Activated B cell treated with CpG ODN at 0.5 μM for 24 hours (primary cell): ENCODE results near the gene FAM50A. TPM values are rescaled to one million over a fixed set of nuclear protein-coding genes. Genes with fewer than 3 reads are reported as not detected.

ENCODE experiments used
- ATAC-seq: fragments of 200-7000 bp; cut with Tn5 transposase; one replicate; pipeline ENCODE4 v1.10.0; 2021; ENCODE audit warnings: low read depth, mild to moderate bottlenecking, moderate library complexity
- CTCF ChIA-PET: fragments of 350-600 bp; sonication (Branson Sonifier 250); formaldehyde crosslinking; loops from one replicate; lab custom pipeline; 2021; ENCODE audit warnings: antibody characterized with exemption; lab: Charles Lee
- POLR2A ChIA-PET: fragments of 350-600 bp; sonication (Branson Sonifier 250); formaldehyde crosslinking; loops from one replicate; lab custom pipeline; 2021; ENCODE audit warnings: antibody characterized with exemption; lab: Charles Lee
- DNase-seq: peaks from one replicate; pipeline ENCODE4 v3.0.0; 2022
- H3K27ac Mint-ChIP-seq: one replicate; pipeline ENCODE4 v1.8.0; 2020; ENCODE audit warnings: mixed read lengths
- H3K27me3 Mint-ChIP-seq: one replicate; pipeline ENCODE4 v1.8.0; 2021; ENCODE audit warnings: mixed read lengths
- H3K36me3 Mint-ChIP-seq: one replicate; pipeline ENCODE4 v1.8.0; 2021; ENCODE audit warnings: low read depth, mixed read lengths
- H3K4me1 Mint-ChIP-seq: one replicate; pipeline ENCODE4 v1.8.0; 2021; ENCODE audit warnings: mixed read lengths
- H3K4me3 Mint-ChIP-seq: one replicate; pipeline ENCODE4 v1.8.0; 2020; ENCODE audit warnings: mild to moderate bottlenecking, mixed read lengths
- H3K9me3 Mint-ChIP-seq: one replicate; pipeline ENCODE4 v1.8.0; 2020; ENCODE audit warnings: mixed read lengths
- CTCF ChIP-seq: fragments of 200-600 bp; IDR thresholded peaks from one replicate; pipeline ENCODE4 v1.8.0; 2022; ENCODE audit warnings: antibody characterized with exemption, mild to moderate bottlenecking
- intact Hi-C: fragments of 100-400 bp; cut with micrococcal nuclease; formaldehyde crosslinking; loops from one replicate; pipeline ENCODE4 v1.15.1; 2024
- total RNA-seq: library from RNA; stranded (reverse); gene quantifications from 2 replicates; pipeline ENCODE4 v1.2.3, GENCODE V29; 2022

The FAM50A gene
- total RNA-seq, 1 donor from 2014 or later = 52.5 TPM

GRCh38 chrX:154430916-154431315 lies 13.0 kb upstream of the FAM50A start:
- H3K27ac Mint-ChIP-seq = no peak overlapping the region
- no peak overlapping the region for H3K4me3 Mint-ChIP-seq
- TF ChIP-seq CTCF = no peak
- no peaks in the 10 kb centered on the region for H3K9me3 Mint-ChIP-seq
- no peaks in the 10 kb centered on the region for H3K27me3 Mint-ChIP-seq
- ATAC-seq (no peak), DNase-seq (no peak)
- ChIA-PET POLR2A (interaction anchor here (0.6 kb wide), 2 partner anchors 321 to 559 kb away, joined by 3 read pairs; no protein-coding TSS in a partner anchor), CTCF (no interaction called here)
- intact Hi-C loops = no loop called here
- H3K36me3 Mint-ChIP-seq = peaks cover 26% of the 10 kb centered on the region
- H3K4me1 Mint-ChIP-seq = peaks cover 24% of the 10 kb centered on the region

- peaks cover 28% of the 10 kb centered on the region for H3K36me3 Mint-ChIP-seq
- POLR2A ChIA-PET = no interaction called here
- no peak for DNase-seq
- peaks cover 29% of the 10 kb centered on the region for H3K4me1 Mint-ChIP-seq
- intact Hi-C loops = no loop called here
- CTCF ChIA-PET = no interaction called here
- peak overlapping the region; percentile 4 for H3K4me3 Mint-ChIP-seq
- no peaks in the 10 kb centered on the region for H3K27me3 Mint-ChIP-seq
- ATAC-seq = no peak
- TF ChIP-seq CTCF = no peak
- H3K9me3 Mint-ChIP-seq = no peaks in the 10 kb centered on the region
- no peak overlapping the region for H3K27ac Mint-ChIP-seq
These were observed 12.6 kb upstream of the FAM50A start for GRCh38 chrX:154431341-154431740.

- Mint-ChIP-seq H3K27ac (no peak overlapping the region), H3K9me3 (no peaks in the 10 kb centered on the region), H3K4me1 (peaks cover 30% of the 10 kb centered on the region), H3K27me3 (no peaks in the 10 kb centered on the region), H3K4me3 (no peak overlapping the region), H3K36me3 (peaks cover 29% of the 10 kb centered on the region)
- ATAC-seq (no peak), DNase-seq (no peak)
- CTCF ChIA-PET = no interaction called here
- intact Hi-C loops = no loop called here
- TF ChIP-seq CTCF = no peak
- POLR2A ChIA-PET = no interaction called here
These were observed 11.7 kb upstream of the FAM50A start for GRCh38 chrX:154432210-154432609.

- no peak for DNase-seq
- Mint-ChIP-seq H3K27ac (no peak overlapping the region), H3K4me3 (no peak overlapping the region), H3K27me3 (no peaks in the 10 kb centered on the region), H3K9me3 (no peaks in the 10 kb centered on the region), H3K4me1 (peaks cover 37% of the 10 kb centered on the region), H3K36me3 (peaks cover 31% of the 10 kb centered on the region)
- ATAC-seq = no peak
- no peak for TF ChIP-seq CTCF
- ChIA-PET CTCF (no interaction called here), POLR2A (no interaction called here)
- intact Hi-C loops = no loop called here
These were observed 10.3 kb upstream of the FAM50A start for GRCh38 chrX:154433605-154434004.

GRCh38 chrX:154434394-154435168 lies 9.4 kb upstream of the FAM50A start:
- CTCF ChIA-PET = no interaction called here
- no peak for ATAC-seq
- POLR2A ChIA-PET = no interaction called here
- no peak for DNase-seq
- TF ChIP-seq CTCF = no peak
- H3K36me3 Mint-ChIP-seq = peaks cover 34% of the 10 kb centered on the region
- H3K4me3 Mint-ChIP-seq = no peak overlapping the region
- H3K4me1 Mint-ChIP-seq = peaks cover 34% of the 10 kb centered on the region
- no peaks in the 10 kb centered on the region for H3K27me3 Mint-ChIP-seq
- H3K27ac Mint-ChIP-seq = no peak overlapping the region
- intact Hi-C loops = loop anchor here (5.0 kb wide), 1 partner anchor 37 kb away; the partner anchor contains the start of gene RPL10
- H3K9me3 Mint-ChIP-seq = no peaks in the 10 kb centered on the region
